MM.1S (cell line): ENCODE measurements around the gene TBC1D10B.

ENCODE experiments used
- DNase-seq: peaks from one replicate; pipeline ENCODE4 v3.0.0-alpha.2; 2015
- H2AFZ ChIP-seq: fragments of 300-600 bp; sonication (generic); 2 replicates; pipeline ENCODE4 v1.6.0; 2016; ENCODE audit warnings: antibody characterized with exemption, low read length
- H3F3A ChIP-seq: fragments of 300-600 bp; sonication (generic); 2 replicates; pipeline ENCODE4 v1.6.1; 2016; ENCODE audit warnings: mild to moderate bottlenecking, antibody characterized with exemption, low read length, moderate library complexity, mixed read lengths; ENCODE audit not compliant: insufficient read depth
- H3K27ac ChIP-seq: fragments of 300-600 bp; sonication (generic); 2 replicates; pipeline ENCODE4 v1.5.1; 2016; ENCODE audit warnings: mild to moderate bottlenecking, low read length
- H3K27me3 ChIP-seq: fragments of 300-600 bp; sonication (generic); replicated peaks from 2 replicates; pipeline ENCODE4 v1.6.0; 2016; ENCODE audit warnings: low read length; ENCODE audit not compliant: insufficient read depth
- H3K36me3 ChIP-seq: fragments of 300-600 bp; sonication (generic); replicated peaks from 2 replicates; pipeline ENCODE4 v1.6.1; 2016; ENCODE audit warnings: mild to moderate bottlenecking, low read length, mixed read lengths; ENCODE audit not compliant: insufficient read depth
- H3K4me1 ChIP-seq: fragments of 300-600 bp; sonication (generic); 2 replicates; pipeline ENCODE4 v1.6.1; 2016; ENCODE audit warnings: low read length, mixed read lengths
- H3K4me2 ChIP-seq: fragments of 300-600 bp; sonication (generic); 2 replicates; pipeline ENCODE4 v1.6.0; 2016; ENCODE audit warnings: low read depth, low read length
- H3K4me3 ChIP-seq: fragments of 300-600 bp; sonication (generic); 2 replicates; pipeline ENCODE4 v1.5.1; 2016; ENCODE audit warnings: low read length, mixed read lengths
- H3K79me2 ChIP-seq: fragments of 300-600 bp; sonication (generic); 2 replicates; pipeline ENCODE4 v1.6.1; 2016; ENCODE audit warnings: mixed run types, low read length, mixed read lengths
- H3K9ac ChIP-seq: fragments of 300-600 bp; sonication (generic); 2 replicates; pipeline ENCODE4 v1.6.1; 2016; ENCODE audit warnings: low read length, mixed read lengths
- H3K9me2 ChIP-seq: fragments of 300-600 bp; sonication (generic); replicated peaks from 2 replicates; pipeline ENCODE4 v1.6.1; 2016; ENCODE audit warnings: mild to moderate bottlenecking, low read length, mixed read lengths; ENCODE audit not compliant: insufficient read depth
- H3K9me3 ChIP-seq: fragments of 300-600 bp; sonication (generic); replicated peaks from 2 replicates; pipeline ENCODE4 v1.6.1; 2016; ENCODE audit warnings: mild to moderate bottlenecking, low read length, mixed read lengths; ENCODE audit not compliant: insufficient read depth
- H4K20me1 ChIP-seq: fragments of 300-600 bp; sonication (generic); 2 replicates; pipeline ENCODE4 v1.6.1; 2016; ENCODE audit warnings: mild to moderate bottlenecking, low read length, moderate library complexity, mixed read lengths; ENCODE audit not compliant: insufficient read depth
- CTCF ChIP-seq: fragments of 300-600 bp; sonication (generic); IDR thresholded peaks from 2 replicates; pipeline ENCODE4 v1.5.1; 2016; ENCODE audit warnings: antibody characterized with exemption, low read length, mixed read lengths
- EZH2 ChIP-seq: fragments of 300-600 bp; sonication (generic); optimal IDR thresholded peaks from 2 replicates; pipeline ENCODE3; 2017; ENCODE audit warnings: low read depth, mild to moderate bottlenecking, antibody characterized with exemption, low read length, mixed read lengths
- EZH2phosphoT487 ChIP-seq: fragments of 300-600 bp; sonication (generic); IDR thresholded peaks from 2 replicates; pipeline ENCODE4 v1.6.1; 2018; ENCODE audit warnings: antibody characterized with exemption, low read length

TBC1D10B gene

GRCh38 chr16:30361180-30361579 is 9.1 kb downstream of the TBC1D10B start:
- no peak for DNase-seq

GRCh38 chr16:30359871-30360170 is 10.5 kb downstream of the TBC1D10B start:
- H3K4me2 ChIP-seq = no peak overlapping the region
- H3K27me3 ChIP-seq = no peaks in the 10 kb centered on the region
- no peaks in the 10 kb centered on the region for H3K9me2 ChIP-seq
- TF ChIP-seq EZH2phosphoT487 (no peak), EZH2 (no peak), CTCF (no peak)
- H3K9me3 ChIP-seq = no peaks in the 10 kb centered on the region
- no peak overlapping the region for H3K27ac ChIP-seq
- no peak for DNase-seq
- no peak overlapping the region for H3K4me3 ChIP-seq
- no peaks in the 10 kb centered on the region for H4K20me1 ChIP-seq
- H3F3A ChIP-seq = peaks cover 9% of the 10 kb centered on the region
- H3K4me1 ChIP-seq = peaks cover 8% of the 10 kb centered on the region; the same call in 1 of the 2 replicates
- H3K36me3 ChIP-seq = no peaks in the 10 kb centered on the region; the same call in 1 of the 2 replicates
- no peak overlapping the region for H2AFZ ChIP-seq
- H3K79me2 ChIP-seq = peaks cover 62% of the 10 kb centered on the region
- no peak overlapping the region for H3K9ac ChIP-seq

More at GRCh38 chr16:30361180-30361579, 9.1 kb downstream of the TBC1D10B start:
- no peak for TF ChIP-seq EZH2
- no peak for TF ChIP-seq EZH2phosphoT487
- TF ChIP-seq CTCF = no peak
- Histone ChIP-seq H3K9me3 (no peaks in the 10 kb centered on the region), H3K36me3 (no peaks in the 10 kb centered on the region; the same call in 1 of the 2 replicates), H3F3A (peaks cover 6% of the 10 kb centered on the region), H4K20me1 (no peaks in the 10 kb centered on the region), H3K9me2 (no peaks in the 10 kb centered on the region), H3K27ac (no peak overlapping the region), H3K4me1 (peaks cover 3% of the 10 kb centered on the region; the same call in 1 of the 2 replicates), H3K79me2 (peaks cover 63% of the 10 kb centered on the region), H3K4me3 (no peak overlapping the region), H2AFZ (no peak overlapping the region), H3K27me3 (no peaks in the 10 kb centered on the region), H3K9ac (no peak overlapping the region), H3K4me2 (no peak overlapping the region)

GRCh38 chr16:30358990-30359870 is 11.1 kb downstream of the TBC1D10B start:
- no peak for DNase-seq
- H3K9ac ChIP-seq = no peak overlapping the region
- no peak overlapping the region for H3K27ac ChIP-seq
- H3K79me2 ChIP-seq = peaks cover 62% of the 10 kb centered on the region
- no peaks in the 10 kb centered on the region for H3K27me3 ChIP-seq
- no peak overlapping the region for H3K4me3 ChIP-seq
- TF ChIP-seq EZH2phosphoT487 = no peak
- TF ChIP-seq CTCF = no peak
- no peak for TF ChIP-seq EZH2
- H3F3A ChIP-seq = peaks cover 9% of the 10 kb centered on the region
- H2AFZ ChIP-seq = no peak overlapping the region
- no peaks in the 10 kb centered on the region for H3K9me2 ChIP-seq
- H4K20me1 ChIP-seq = no peaks in the 10 kb centered on the region
- H3K9me3 ChIP-seq = no peaks in the 10 kb centered on the region
- H3K4me2 ChIP-seq = no peak overlapping the region
- no peaks in the 10 kb centered on the region; the same call in 1 of the 2 replicates for H3K36me3 ChIP-seq
- peaks cover 8% of the 10 kb centered on the region; the same call in 1 of the 2 replicates for H3K4me1 ChIP-seq
